ENCODE data around the gene TFF2. TPM values are rescaled to one million over a fixed set of nuclear protein-coding genes. Genes with fewer than 3 reads are reported as not detected.

The TFF2 gene
- total RNA-seq, 6 experiments from 2014 or later = not detected

DNA sequence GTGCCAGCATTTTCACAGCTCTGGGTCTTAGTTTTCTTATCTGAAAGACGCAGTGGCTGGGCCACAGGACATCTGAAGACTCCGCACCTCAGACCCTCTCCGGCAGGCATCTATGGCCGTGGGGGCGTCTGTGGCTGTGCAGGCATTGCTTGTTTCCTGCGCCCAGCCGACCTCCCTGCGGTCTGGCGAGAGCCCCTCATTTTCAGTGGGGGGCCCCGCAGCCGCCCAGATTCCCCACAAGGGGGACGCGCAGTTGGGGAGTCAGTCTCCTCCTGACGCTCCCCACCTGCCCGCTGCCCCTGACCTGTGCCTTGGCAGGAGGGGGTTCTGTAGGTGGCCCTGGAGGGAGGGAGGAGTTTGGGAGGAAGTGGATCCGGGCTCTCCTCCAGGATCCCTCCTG lies 19.0 kb upstream of the TFF2 start:
- no peak overlapping the region for H3K27ac Mint-ChIP-seq
- H3K27me3 Mint-ChIP-seq (ENCODE audit: insufficient read depth) = no peaks in the 10 kb centered on the region
- H3K9me3 Mint-ChIP-seq = peaks cover 56% of the 10 kb centered on the region
- TF ChIP-seq, protein P1, sequence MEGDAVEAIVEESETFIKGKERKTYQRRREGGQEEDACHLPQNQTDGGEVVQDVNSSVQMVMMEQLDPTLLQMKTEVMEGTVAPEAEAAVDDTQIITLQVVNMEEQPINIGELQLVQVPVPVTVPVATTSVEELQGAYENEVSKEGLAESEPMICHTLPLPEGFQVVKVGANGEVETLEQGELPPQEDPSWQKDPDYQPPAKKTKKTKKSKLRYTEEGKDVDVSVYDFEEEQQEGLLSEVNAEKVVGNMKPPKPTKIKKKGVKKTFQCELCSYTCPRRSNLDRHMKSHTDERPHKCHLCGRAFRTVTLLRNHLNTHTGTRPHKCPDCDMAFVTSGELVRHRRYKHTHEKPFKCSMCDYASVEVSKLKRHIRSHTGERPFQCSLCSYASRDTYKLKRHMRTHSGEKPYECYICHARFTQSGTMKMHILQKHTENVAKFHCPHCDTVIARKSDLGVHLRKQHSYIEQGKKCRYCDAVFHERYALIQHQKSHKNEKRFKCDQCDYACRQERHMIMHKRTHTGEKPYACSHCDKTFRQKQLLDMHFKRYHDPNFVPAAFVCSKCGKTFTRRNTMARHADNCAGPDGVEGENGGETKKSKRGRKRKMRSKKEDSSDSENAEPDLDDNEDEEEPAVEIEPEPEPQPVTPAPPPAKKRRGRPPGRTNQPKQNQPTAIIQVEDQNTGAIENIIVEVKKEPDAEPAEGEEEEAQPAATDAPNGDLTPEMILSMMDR (IDR thresholded peaks at IDR 0.05) = no peak
- no peaks in the 10 kb centered on the region for H3K4me1 Mint-ChIP-seq (ENCODE audit: low read depth)
- peaks cover 12% of the 10 kb centered on the region for H3K36me3 Mint-ChIP-seq (ENCODE audit: low read depth)
- no peak for DNase-seq
- no peak overlapping the region for H3K4me3 Mint-ChIP-seq

DNA sequence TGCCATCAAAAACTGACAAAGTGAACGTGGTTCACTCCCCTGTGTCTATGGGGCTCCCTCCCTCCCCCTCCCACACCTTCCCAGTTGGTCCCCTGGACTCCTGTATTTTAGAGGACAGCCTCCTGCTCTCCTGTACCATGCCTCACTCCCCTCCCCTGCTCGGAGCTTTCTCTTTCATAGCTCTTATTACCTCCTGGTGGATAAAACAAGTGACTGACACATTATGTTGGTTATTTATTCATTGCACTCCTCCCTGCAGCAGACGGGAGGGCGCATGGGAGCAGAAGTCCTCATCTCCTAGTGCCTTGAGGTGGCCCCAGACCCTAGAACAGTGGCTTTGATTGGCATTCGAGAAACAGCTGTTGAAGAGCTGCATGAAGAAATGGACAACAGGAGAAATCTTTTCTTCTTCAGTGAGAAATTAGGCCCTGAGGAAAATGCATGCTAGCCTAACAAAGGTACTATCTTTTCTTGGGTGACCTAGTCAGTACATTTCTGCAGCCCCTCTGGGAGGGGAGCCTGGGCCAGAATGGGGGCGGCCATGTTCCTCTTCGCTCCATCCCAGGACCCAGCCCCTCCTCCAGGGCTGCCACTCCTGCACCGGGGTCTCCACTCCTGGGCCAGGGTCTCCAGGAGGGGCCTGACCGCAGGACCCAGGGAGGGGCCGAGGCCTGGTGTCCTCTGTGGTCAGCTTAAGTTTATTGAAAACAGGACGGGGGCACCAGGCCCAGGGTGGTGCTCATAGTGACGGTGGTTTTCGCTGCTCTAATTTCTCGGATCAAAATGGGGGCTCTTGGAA lies 16.8 kb upstream of the TFF2 start:
- no peaks in the 10 kb centered on the region for H3K4me1 Mint-ChIP-seq (ENCODE audit: low read depth)
- TF ChIP-seq, protein P1 (IDR thresholded peaks at IDR 0.05) = no peak
- H3K9me3 Mint-ChIP-seq = peaks cover 62% of the 10 kb centered on the region
- peaks cover 12% of the 10 kb centered on the region for H3K36me3 Mint-ChIP-seq (ENCODE audit: low read depth)
- H3K27ac Mint-ChIP-seq = no peak overlapping the region
- no peaks in the 10 kb centered on the region; the same call in 1 of the 2 replicates for H3K27me3 Mint-ChIP-seq (ENCODE audit: insufficient read depth)
- no peak for DNase-seq
- H3K4me3 Mint-ChIP-seq = no peak overlapping the region

DNA sequence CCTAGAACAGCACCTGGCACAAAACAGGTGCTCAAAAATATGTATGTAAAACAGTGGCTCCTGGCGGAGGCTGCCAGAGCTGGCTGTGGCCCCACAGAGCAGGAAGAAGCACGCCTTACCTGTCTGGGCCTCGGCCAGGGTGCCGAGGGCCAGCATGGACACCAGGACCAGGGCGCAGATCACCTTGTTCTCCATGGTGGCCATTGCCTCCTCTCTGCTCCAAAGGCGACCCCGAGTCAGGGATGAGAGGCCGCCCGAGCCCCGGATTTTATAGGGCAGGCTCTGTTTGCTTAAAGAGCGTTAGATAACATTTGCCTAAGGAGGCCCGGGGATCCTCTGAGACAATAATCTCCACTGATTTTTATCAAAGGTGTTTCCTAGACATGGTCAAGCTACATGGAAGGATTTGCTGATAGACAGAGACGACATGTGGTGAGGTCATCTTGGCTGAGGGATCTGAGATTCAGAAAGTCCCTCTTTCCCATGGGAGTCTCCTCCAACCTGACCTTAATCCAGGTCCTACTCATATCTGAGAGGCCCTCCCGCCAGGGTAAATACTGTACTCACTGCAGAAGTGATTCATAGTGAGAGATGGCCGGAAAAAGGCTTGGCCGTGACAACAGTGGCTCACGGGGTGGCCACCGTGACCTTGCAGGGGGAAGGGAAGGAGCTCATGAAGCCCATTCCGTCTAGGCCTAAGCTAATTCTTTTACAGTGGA lies 15.7 kb upstream of the TFF2 start, which contains the start of gene TFF1:
Gene TFF1 (minus strand): TSS at position 244 of the 719 bp plus-strand sequence. CDS start 40 bp downstream, at position 204.
- no peak for DNase-seq
- Mint-ChIP-seq H3K9me3 (peaks cover 61% of the 10 kb centered on the region), H3K27me3 (ENCODE audit: insufficient read depth) (no peaks in the 10 kb centered on the region; the same call in 1 of the 2 replicates), H3K27ac (no peak within 1 kb of the TSS), H3K36me3 (ENCODE audit: low read depth) (peaks cover 9% of the 10 kb centered on the region), H3K4me3 (no peak within 1 kb of the TSS), H3K4me1 (ENCODE audit: low read depth) (no peaks in the 10 kb centered on the region)
- TF ChIP-seq, protein P1 (IDR thresholded peaks at IDR 0.05) = no peak

DNA sequence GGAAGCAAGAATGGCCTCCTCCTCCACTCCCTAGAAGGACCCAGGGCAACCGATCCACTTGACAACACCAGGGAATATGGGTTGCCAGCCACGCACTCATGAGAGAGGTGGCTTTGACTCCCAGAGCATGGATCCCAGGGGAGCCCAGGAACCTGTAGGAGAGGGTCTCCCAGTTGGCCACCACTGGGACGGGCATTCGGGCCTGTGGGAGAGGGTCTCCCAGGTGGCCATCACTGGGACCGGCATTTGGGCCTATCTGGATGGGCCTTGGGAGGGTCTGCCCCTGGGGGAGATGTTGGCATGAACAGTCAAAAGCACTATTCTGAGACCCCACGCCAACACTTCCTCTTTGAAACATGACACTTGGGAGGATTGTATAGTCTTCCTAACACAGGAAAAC lies 15.0 kb upstream of the TFF2 start:
- Mint-ChIP-seq H3K27me3 (ENCODE audit: insufficient read depth) (no peaks in the 10 kb centered on the region; the same call in 1 of the 2 replicates), H3K27ac (no peak overlapping the region), H3K4me1 (ENCODE audit: low read depth) (no peaks in the 10 kb centered on the region), H3K4me3 (no peak overlapping the region), H3K9me3 (peaks cover 61% of the 10 kb centered on the region), H3K36me3 (ENCODE audit: low read depth) (peaks cover 2% of the 10 kb centered on the region)
- TF ChIP-seq, protein P1 (IDR thresholded peaks at IDR 0.05) = no peak
- DNase-seq = no peak

DNA sequence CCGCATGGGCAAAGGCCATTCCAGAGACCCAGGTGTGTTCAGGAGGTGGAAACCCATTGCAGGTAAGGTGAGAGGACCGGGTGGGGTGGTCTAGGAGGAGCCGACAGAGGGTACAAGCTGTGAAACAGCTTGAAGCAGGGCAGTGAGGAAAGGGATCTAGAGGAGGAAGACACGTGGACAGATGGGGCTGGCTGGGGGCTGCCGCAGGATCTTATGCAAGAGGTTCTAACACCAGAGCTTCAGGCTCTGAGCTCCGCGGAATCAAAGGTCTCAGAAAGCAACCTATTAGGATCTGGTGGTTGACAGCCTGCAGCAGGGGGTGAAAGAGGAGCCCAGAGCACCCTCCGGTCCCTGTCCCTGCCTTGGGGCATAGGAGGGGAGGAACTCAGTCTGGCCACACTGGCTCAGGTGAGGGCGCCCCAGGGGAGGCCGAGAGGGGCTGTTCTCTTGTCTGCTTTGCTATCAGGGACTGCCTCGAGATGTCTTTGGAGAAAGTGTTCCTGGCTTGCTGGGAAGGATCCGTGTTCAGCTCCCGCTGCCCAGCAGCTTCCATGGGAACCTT lies 13.6 kb upstream of the TFF2 start:
- no peaks in the 10 kb centered on the region; the same call in 1 of the 2 replicates for H3K36me3 Mint-ChIP-seq (ENCODE audit: low read depth)
- H3K4me3 Mint-ChIP-seq = no peak overlapping the region
- no peak for DNase-seq
- H3K9me3 Mint-ChIP-seq = peaks cover 67% of the 10 kb centered on the region
- H3K27ac Mint-ChIP-seq = no peak overlapping the region
- H3K27me3 Mint-ChIP-seq (ENCODE audit: insufficient read depth) = no peaks in the 10 kb centered on the region; the same call in 1 of the 2 replicates
- TF ChIP-seq, protein P1 (IDR thresholded peaks at IDR 0.05) = no peak
- H3K4me1 Mint-ChIP-seq (ENCODE audit: low read depth) = no peaks in the 10 kb centered on the region

All from HFFc6 (cell line).